Gastrocnemius medialis (tissue), 4 donors: ENCODE measurements around the gene DAB2IP. TPM values are rescaled to one million over a fixed set of nuclear protein-coding genes. Genes with fewer than 3 reads are reported as not detected.

ENCODE experiments used
- ATAC-seq, 2 donors: fragments of 150-250 bp; one replicate each; pipeline ENCODE4 v1.9.1; 2016
- DNase-seq, 2 donors: peaks; one replicate each; pipeline ENCODE4 v3.0.0-alpha.2; 2019
- H3K27ac ChIP-seq, 4 donors: fragments of 200-600 bp; sonication (generic); 1 replicate in 1 of 4; 2 replicates in 3 of 4; pipeline ENCODE4 v1.5.1; 2016 to 2018; ENCODE audit warnings: mild to moderate bottlenecking in 2 of 4, moderate library complexity in 1 of 4
- H3K27me3 ChIP-seq, 3 donors: fragments of 200-600 bp; sonication (generic) in 2 of 3; 1 replicate in 1 of 3; 2 replicates in 2 of 3; pipeline versions ENCODE4 v1.5.1 to v1.6.0; 2016 to 2019; ENCODE audit warnings: mild to moderate bottlenecking in 1 of 3, moderate library complexity in 1 of 3
- H3K36me3 ChIP-seq, 2 donors: fragments of 200-600 bp; sonication (generic) in 1 of 2; one replicate each; pipeline ENCODE4 v1.5.1; 2017 to 2018
- H3K4me1 ChIP-seq, 2 donors: fragments of 200-600 bp; sonication (generic) in 1 of 2; one replicate each; pipeline ENCODE4 v1.5.1; 2016 to 2017; ENCODE audit warnings: mild to moderate bottlenecking in 2 of 2
- H3K4me3 ChIP-seq, 4 donors: fragments of 200-600 bp; sonication (generic) in 3 of 4; 1 replicate in 1 of 4; 2 replicates in 3 of 4; pipeline ENCODE4 v1.5.1; 2016 to 2019; ENCODE audit warnings: mild to moderate bottlenecking in 2 of 4
- H3K9me3 ChIP-seq, 3 donors: fragments of 200-600 bp; sonication (generic) in 2 of 3; 1 replicate in 1 of 3; 2 replicates in 2 of 3; pipeline ENCODE4 v1.5.1; 2016 to 2019
- CTCF ChIP-seq, 5 experiments: fragments of 450-650 bp in 3 of 5; fragments of 200-600 bp in 2 of 5; sonication (generic) in 2 of 5; IDR thresholded peaks in 4 of 5; conservative IDR thresholded peaks in 1 of 5; 1 replicate in 4 of 5; 2 replicates in 1 of 5; pipeline ENCODE4 v1.5.1; 2016 to 2019; ENCODE audit warnings: antibody characterized with exemption in 5 of 5, mild to moderate bottlenecking in 3 of 5, moderate library complexity in 3 of 5
- POLR2A ChIP-seq, 2 donors: fragments of 450-650 bp; IDR thresholded peaks; one replicate each; pipeline ENCODE4 v1.6.1; 2017; ENCODE audit warnings: antibody characterized with exemption in 2 of 2, mild to moderate bottlenecking in 2 of 2, moderate library complexity in 2 of 2
- in situ Hi-C, 4 donors: fragments of 200-750 bp; cut with MboI; loops; one replicate each; pipeline versions ENCODE4 v1.15.0 to v1.8.0; 2017; ENCODE audit warnings: low sequenced_read_pairs in 4 of 4
- intact Hi-C: fragments of 100-400 bp; cut with DNase I; formaldehyde crosslinking; loops from one replicate; pipeline ENCODE4 v1.15.1; 2023; ENCODE audit warnings: low total_unique reads
- total RNA-seq, 4 donors: library from RNA; depleted of rRNA; stranded (reverse); fragments of >200 nt; gene quantifications; one replicate each; pipeline versions ENCODE4 v1.1.0 to v1.2.3, GENCODE V29; 2016

Gene DAB2IP
- total RNA-seq, 4 donors from 2014 or later = 22.7 to 68.2 (median 37.4) TPM

GRCh38 chr9:121690766-121691165 lies 39.3 kb downstream of the DAB2IP start:
- H3K36me3 ChIP-seq = no peaks in the 10 kb centered on the region
- no peak for ATAC-seq
- H3K4me1 ChIP-seq = peaks cover 27 to 31% of the 10 kb centered on the region in 2 donors
- intact Hi-C loops = no loop called here
- H3K4me3 ChIP-seq = no peak overlapping the region
- peak overlapping the region in 3 of 4 donors; percentile 16 to 59 (median 47) for H3K27ac ChIP-seq
- in situ Hi-C loops = loop anchor here in 2 of 4 donors (5.0 to 25.0 kb wide), 3 partner anchors 143 to 302 kb away; no protein-coding TSS in a partner anchor
- H3K27me3 ChIP-seq = no peaks in the 10 kb centered on the region
- no peaks in the 10 kb centered on the region for H3K9me3 ChIP-seq
- TF ChIP-seq CTCF (IDR thresholded peaks at IDR 0.05 in 4 of 5, conservative IDR thresholded peaks at IDR 0.05 in 1 of 5) (no peak), POLR2A (IDR thresholded peaks at IDR 0.05) (no peak)
- DNase-seq = no peak

DNA sequence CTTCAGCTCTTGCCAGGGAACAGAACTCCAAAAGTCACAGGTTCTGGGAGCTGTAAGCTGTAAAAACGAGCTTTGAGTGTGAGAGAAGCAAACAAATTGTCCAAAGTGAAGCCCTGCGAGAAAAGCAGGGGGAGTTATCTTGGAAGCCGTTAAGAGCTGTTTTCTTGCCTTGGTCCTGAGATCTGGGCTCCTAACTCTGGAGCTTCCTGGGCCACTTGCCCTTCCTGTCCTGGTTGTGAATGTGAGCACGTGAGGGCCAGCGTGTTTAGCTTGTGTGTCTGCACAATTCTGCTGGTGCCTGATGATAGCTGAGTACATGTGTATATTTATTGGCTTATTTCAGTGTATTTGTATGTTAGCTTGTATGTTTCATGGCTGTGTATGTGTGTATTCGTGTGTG lies 40.5 kb downstream of the DAB2IP start:
- in situ Hi-C loops (loop anchor here in 2 of 4 donors (5.0 to 25.0 kb wide), 3 partner anchors 145 to 300 kb away; no protein-coding TSS in a partner anchor), intact Hi-C loops (no loop called here)
- ATAC-seq = no peak
- Histone ChIP-seq H3K27ac (peak overlapping the region; percentile 20 to 63 (median 53)), H3K27me3 (no peaks in the 10 kb centered on the region), H3K36me3 (no peaks in the 10 kb centered on the region), H3K9me3 (no peaks in the 10 kb centered on the region), H3K4me1 (peaks cover 22 to 28% of the 10 kb centered on the region in 2 donors), H3K4me3 (no peak overlapping the region)
- no peak for DNase-seq
- no peak for TF ChIP-seq POLR2A (IDR thresholded peaks at IDR 0.05)
- TF ChIP-seq CTCF (IDR thresholded peaks at IDR 0.05 in 4 of 5, conservative IDR thresholded peaks at IDR 0.05 in 1 of 5) = no peak

GRCh38 chr9:121692606-121693387 lies 41.4 kb downstream of the DAB2IP start:
- Histone ChIP-seq H3K27ac (peak overlapping the region; percentile 41 to 63 (median 53)), H3K27me3 (no peaks in the 10 kb centered on the region), H3K4me3 (no peak overlapping the region), H3K9me3 (no peaks in the 10 kb centered on the region), H3K4me1 (peaks cover 17 to 26% of the 10 kb centered on the region in 2 donors), H3K36me3 (no peaks in the 10 kb centered on the region)
- intact Hi-C loops (no loop called here), in situ Hi-C loops (loop anchor here in 2 of 4 donors (5.0 to 25.0 kb wide), 3 partner anchors 145 to 300 kb away; no protein-coding TSS in a partner anchor)
- no peak for TF ChIP-seq POLR2A (IDR thresholded peaks at IDR 0.05)
- TF ChIP-seq CTCF (IDR thresholded peaks at IDR 0.05 in 4 of 5, conservative IDR thresholded peaks at IDR 0.05 in 1 of 5) = no peak
- peak; percentile 28 to 60 for ATAC-seq
- no peak for DNase-seq

DNA sequence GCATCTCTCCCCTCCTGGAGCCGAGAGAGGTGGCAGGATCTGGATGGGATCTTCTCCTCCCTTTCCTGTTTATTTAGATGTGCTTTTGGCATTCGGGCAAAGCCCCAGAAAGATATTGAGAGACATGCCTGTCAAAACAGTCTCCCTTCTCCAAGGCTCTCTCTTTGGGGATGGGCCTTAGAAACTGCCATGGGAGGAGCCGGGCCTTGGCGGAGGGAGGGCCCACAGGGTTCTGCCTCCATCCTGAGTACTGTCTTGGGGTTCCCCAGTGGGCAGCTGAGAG lies 41.9 kb downstream of the DAB2IP start:
- ATAC-seq (no peak), DNase-seq (no peak)
- Histone ChIP-seq H3K27me3 (no peaks in the 10 kb centered on the region), H3K4me3 (no peak overlapping the region), H3K9me3 (no peaks in the 10 kb centered on the region), H3K27ac (peak overlapping the region in 2 of 4 donors; percentile 41 to 59), H3K36me3 (no peaks in the 10 kb centered on the region), H3K4me1 (peaks cover 17 to 26% of the 10 kb centered on the region in 2 donors)
- intact Hi-C loops = no loop called here
- TF ChIP-seq CTCF (IDR thresholded peaks at IDR 0.05 in 4 of 5, conservative IDR thresholded peaks at IDR 0.05 in 1 of 5) = no peak
- TF ChIP-seq POLR2A (IDR thresholded peaks at IDR 0.05) = no peak
- in situ Hi-C loops = loop anchor here in 2 of 4 donors (5.0 to 25.0 kb wide), 3 partner anchors 146 to 299 kb away; no protein-coding TSS in a partner anchor
